ENCODE measurements around the gene EXOSC2.

DNA sequence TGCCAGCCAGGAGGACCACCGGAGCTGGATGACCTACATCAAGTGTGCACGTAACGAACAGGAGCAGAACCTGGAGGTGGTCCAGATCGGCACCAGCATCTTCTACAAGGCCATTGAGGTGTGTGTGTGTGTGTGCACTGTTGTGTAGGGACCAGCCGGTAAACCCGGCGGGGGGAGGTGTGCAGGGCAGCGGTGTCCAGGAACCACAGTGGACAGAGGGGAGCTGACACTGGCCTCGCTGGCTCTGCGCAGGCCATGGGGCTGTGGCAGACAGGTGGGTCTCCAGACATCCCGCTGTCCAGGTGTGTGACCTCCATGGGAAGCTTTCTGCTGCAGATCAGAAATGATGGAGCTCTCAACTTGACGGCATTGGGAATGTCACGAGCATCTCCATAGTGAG, 25.4 kb upstream of the EXOSC2 start:
- TF ChIP-seq, protein P1, sequence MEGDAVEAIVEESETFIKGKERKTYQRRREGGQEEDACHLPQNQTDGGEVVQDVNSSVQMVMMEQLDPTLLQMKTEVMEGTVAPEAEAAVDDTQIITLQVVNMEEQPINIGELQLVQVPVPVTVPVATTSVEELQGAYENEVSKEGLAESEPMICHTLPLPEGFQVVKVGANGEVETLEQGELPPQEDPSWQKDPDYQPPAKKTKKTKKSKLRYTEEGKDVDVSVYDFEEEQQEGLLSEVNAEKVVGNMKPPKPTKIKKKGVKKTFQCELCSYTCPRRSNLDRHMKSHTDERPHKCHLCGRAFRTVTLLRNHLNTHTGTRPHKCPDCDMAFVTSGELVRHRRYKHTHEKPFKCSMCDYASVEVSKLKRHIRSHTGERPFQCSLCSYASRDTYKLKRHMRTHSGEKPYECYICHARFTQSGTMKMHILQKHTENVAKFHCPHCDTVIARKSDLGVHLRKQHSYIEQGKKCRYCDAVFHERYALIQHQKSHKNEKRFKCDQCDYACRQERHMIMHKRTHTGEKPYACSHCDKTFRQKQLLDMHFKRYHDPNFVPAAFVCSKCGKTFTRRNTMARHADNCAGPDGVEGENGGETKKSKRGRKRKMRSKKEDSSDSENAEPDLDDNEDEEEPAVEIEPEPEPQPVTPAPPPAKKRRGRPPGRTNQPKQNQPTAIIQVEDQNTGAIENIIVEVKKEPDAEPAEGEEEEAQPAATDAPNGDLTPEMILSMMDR (IDR thresholded peaks at IDR 0.05), result no peak
- TF ChIP-seq POLR2A (IDR thresholded peaks at IDR 0.05), result no peak
